ENCODE data around the gene LTB4R. TPM values are rescaled to one million over a fixed set of nuclear protein-coding genes. Genes with fewer than 3 reads are reported as not detected.
A peak's percentile ranks its signal among the peaks of the same experiment; 100 is the strongest.

Gene LTB4R
- total and polyA plus RNA-seq, 10 donors: 13.9 to 50.4 (median 32.1) TPM

DNA sequence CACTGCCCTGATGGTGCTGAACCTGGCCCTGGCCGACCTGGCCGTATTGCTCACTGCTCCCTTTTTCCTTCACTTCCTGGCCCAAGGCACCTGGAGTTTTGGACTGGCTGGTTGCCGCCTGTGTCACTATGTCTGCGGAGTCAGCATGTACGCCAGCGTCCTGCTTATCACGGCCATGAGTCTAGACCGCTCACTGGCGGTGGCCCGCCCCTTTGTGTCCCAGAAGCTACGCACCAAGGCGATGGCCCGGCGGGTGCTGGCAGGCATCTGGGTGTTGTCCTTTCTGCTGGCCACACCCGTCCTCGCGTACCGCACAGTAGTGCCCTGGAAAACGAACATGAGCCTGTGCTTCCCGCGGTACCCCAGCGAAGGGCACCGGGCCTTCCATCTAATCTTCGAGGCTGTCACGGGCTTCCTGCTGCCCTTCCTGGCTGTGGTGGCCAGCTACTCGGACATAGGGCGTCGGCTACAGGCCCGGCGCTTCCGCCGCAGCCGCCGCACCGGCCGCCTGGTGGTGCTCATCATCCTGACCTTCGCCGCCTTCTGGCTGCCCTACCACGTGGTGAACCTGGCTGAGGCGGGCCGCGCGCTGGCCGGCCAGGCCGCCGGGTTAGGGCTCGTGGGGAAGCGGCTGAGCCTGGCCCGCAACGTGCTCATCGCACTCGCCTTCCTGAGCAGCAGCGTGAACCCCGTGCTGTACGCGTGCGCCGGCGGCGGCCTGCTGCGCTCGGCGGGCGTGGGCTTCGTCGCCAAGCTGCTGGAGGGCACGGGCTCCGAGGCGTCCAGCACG lies 4.7 kb downstream of the LTB4R start:
- peak; percentile 93 for DNase-seq
- H3K4me1 ChIP-seq: peaks cover 36 to 86% (median 64%) of the 10 kb centered on the region in 6 donors
- peak; percentile 83 to 91 (median 87) for TF ChIP-seq POLR2AphosphoS5 (IDR thresholded peaks at IDR 0.05)
- no peak for TF ChIP-seq POLR2A (IDR thresholded peaks at IDR 0.05)
- TF ChIP-seq, protein P1, sequence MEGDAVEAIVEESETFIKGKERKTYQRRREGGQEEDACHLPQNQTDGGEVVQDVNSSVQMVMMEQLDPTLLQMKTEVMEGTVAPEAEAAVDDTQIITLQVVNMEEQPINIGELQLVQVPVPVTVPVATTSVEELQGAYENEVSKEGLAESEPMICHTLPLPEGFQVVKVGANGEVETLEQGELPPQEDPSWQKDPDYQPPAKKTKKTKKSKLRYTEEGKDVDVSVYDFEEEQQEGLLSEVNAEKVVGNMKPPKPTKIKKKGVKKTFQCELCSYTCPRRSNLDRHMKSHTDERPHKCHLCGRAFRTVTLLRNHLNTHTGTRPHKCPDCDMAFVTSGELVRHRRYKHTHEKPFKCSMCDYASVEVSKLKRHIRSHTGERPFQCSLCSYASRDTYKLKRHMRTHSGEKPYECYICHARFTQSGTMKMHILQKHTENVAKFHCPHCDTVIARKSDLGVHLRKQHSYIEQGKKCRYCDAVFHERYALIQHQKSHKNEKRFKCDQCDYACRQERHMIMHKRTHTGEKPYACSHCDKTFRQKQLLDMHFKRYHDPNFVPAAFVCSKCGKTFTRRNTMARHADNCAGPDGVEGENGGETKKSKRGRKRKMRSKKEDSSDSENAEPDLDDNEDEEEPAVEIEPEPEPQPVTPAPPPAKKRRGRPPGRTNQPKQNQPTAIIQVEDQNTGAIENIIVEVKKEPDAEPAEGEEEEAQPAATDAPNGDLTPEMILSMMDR (IDR thresholded peaks at IDR 0.05 in 8 of 11, conservative IDR thresholded peaks at IDR 0.05 in 3 of 11): peak in 7 of 11 experiments; percentile 11 to 57 (median 41)
- peak overlapping the region in 4 of 8 donors; percentile 15 to 87 (median 24) for H3K4me3 ChIP-seq
- H3K27ac ChIP-seq: peak overlapping the region; percentile 91 to 98 (median 96)
- no peaks in the 10 kb centered on the region for H3K27me3 ChIP-seq (replicated peaks in 1 of 7)
- intact Hi-C loops (cut with DNase I; ENCODE audit: low total_unique reads): no loop called here
- H3K9me3 ChIP-seq: no peaks in the 10 kb centered on the region
- peaks cover 0 to 44% (median 2%) of the 10 kb centered on the region in 6 donors for H3K36me3 ChIP-seq
- WGBS, 5 donors: 56 to 90% (median 67%) methylated on average over 51 to 70 of the region's 70 CpGs

DNA sequence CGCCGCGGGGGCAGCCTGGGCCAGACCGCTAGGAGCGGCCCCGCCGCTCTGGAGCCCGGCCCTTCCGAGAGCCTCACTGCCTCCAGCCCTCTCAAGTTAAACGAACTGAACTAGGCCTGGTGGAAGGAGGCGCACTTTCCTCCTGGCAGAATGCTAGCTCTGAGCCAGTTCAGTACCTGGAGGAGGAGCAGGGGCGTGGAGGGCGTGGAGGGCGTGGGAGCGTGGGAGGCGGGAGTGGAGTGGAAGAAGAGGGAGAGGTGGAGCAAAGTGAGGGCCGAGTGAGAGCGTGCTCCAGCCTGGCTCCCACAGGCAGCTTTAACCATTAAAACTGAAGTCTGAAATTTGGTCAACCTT lies 5.3 kb downstream of the LTB4R start:
- TF ChIP-seq POLR2A (IDR thresholded peaks at IDR 0.05) (no peak), POLR2AphosphoS5 (IDR thresholded peaks at IDR 0.05) (no peak)
- TF ChIP-seq, protein P1 (IDR thresholded peaks at IDR 0.05 in 8 of 11, conservative IDR thresholded peaks at IDR 0.05 in 3 of 11): no peak
- Histone ChIP-seq H3K4me1 (peaks cover 36 to 80% (median 59%) of the 10 kb centered on the region in 6 donors), H3K36me3 (peaks cover 0 to 49% (median 2%) of the 10 kb centered on the region in 6 donors), H3K9me3 (no peaks in the 10 kb centered on the region), H3K27me3 (replicated peaks in 1 of 7) (no peaks in the 10 kb centered on the region), H3K27ac (peak overlapping the region; percentile 60 to 98 (median 96)), H3K4me3 (peak overlapping the region in 1 of 8 donors; percentile 87)
- WGBS, 5 donors: 59 to 89% (median 76%) methylated on average over 18 of the region's 18 CpGs
- intact Hi-C loops (cut with DNase I; ENCODE audit: low total_unique reads): no loop called here
- no peak for DNase-seq

DNA sequence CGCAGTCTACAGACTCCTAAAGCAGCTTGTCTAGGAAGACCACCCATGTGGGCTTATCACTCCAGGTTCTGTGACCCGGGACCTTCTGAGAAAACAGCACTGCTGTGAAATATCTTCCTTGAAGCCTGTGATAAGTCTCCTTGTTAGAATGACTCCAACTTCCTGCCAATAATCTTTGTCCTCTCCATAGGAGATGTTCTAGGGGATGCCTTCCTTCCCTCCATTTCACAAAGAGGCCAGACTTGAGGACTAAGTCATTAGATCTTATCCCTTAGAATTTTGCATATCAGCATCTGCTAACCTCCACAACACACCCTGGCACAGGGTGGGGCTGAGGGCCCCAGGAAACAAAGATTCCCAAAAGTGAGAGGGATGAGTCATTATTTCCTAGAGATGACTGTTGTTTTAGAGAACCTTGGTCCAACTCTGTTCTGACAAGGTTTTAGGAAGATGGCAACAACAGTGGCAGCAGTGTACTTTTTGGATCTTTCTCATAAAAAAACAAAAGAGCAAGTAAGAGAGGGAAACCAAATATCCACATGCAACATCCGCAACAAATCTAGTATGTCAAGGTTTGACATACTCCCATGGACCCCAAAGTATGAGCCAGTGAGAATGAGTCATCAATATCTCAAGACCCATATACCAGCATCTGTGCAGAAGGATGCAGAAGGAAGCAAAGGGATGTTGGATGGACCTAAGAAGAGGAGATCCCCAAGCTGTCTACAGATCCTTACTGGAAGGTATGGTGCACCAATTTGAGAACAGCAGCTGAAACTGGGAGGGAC lies 6.0 kb downstream of the LTB4R start:
- peaks cover 31 to 72% (median 51%) of the 10 kb centered on the region in 6 donors for H3K4me1 ChIP-seq
- peak overlapping the region in 7 of 8 donors; percentile 36 to 98 (median 97) for H3K27ac ChIP-seq
- H3K4me3 ChIP-seq: no peak overlapping the region

More for the DNA sequence above, 6.0 kb downstream of the LTB4R start:
- no peak for DNase-seq
- intact Hi-C loops (cut with DNase I; ENCODE audit: low total_unique reads): no loop called here
- TF ChIP-seq POLR2A (IDR thresholded peaks at IDR 0.05): no peak
- TF ChIP-seq, protein P1 (IDR thresholded peaks at IDR 0.05 in 8 of 11, conservative IDR thresholded peaks at IDR 0.05 in 3 of 11): no peak
- no peak for TF ChIP-seq POLR2AphosphoS5 (IDR thresholded peaks at IDR 0.05)
- Histone ChIP-seq H3K9me3 (no peaks in the 10 kb centered on the region), H3K36me3 (peaks cover 0 to 57% (median 2%) of the 10 kb centered on the region in 6 donors), H3K27me3 (replicated peaks in 1 of 7) (no peaks in the 10 kb centered on the region)
- 89 to 95% (median 91%) methylated on average over 3 of the region's 3 CpGs for WGBS, 5 donors

Data from spleen (tissue), 11 donors.